Esophagus squamous epithelium (tissue), 5 donors: ENCODE data around the gene N4BP2L2. TPM values are rescaled to one million over a fixed set of nuclear protein-coding genes. Genes with fewer than 3 reads are reported as not detected.

ENCODE experiments used
- DNase-seq: peaks from one replicate; lab custom pipeline; 2025; lab: John Stamatoyannopoulos, UW
- H3K27ac ChIP-seq, 4 donors: fragments of 200-600 bp; sonication (generic); one replicate each; pipeline ENCODE4 v1.5.1; 2016 to 2019; ENCODE audit warnings: mild to moderate bottlenecking in 1 of 4
- H3K27me3 ChIP-seq, 4 donors: fragments of 200-600 bp; sonication (generic); 1 replicate in 3 of 4; 2 replicates in 1 of 4; pipeline versions ENCODE4 v1.5.1 to v1.6.0; 2017 to 2021; ENCODE audit warnings: antibody characterized with exemption in 1 of 4
- H3K36me3 ChIP-seq, 3 donors: fragments of 200-600 bp; sonication (generic); one replicate each; pipeline ENCODE4 v1.5.1; 2016 to 2019
- H3K4me1 ChIP-seq, 3 donors: fragments of 200-600 bp; sonication (generic); one replicate each; pipeline ENCODE4 v1.5.1; 2017 to 2019
- H3K4me3 ChIP-seq, 4 donors: fragments of 200-600 bp; sonication (generic); 1 replicate in 3 of 4; 2 replicates in 1 of 4; pipeline ENCODE4 v1.5.1; 2016 to 2019; ENCODE audit warnings: mild to moderate bottlenecking in 2 of 4, moderate library complexity in 1 of 4
- H3K9me3 ChIP-seq, 3 donors: fragments of 200-600 bp; sonication (generic); one replicate each; pipeline ENCODE4 v1.5.1; 2016 to 2019
- POLR2A ChIP-seq, 4 donors: fragments of 450-650 bp; IDR thresholded peaks; one replicate each; pipeline ENCODE4 v1.6.1; 2017; ENCODE audit warnings: antibody characterized with exemption in 4 of 4, mild to moderate bottlenecking in 4 of 4, moderate library complexity in 3 of 4
- WGBS, 2 donors: methylation state at CpG; one replicate each; pipeline ENCODE4 v1.1.5; 2018; 5-methylcytosine and 5-hydroxymethylcytosine counted together
- intact Hi-C: fragments of 100-400 bp; cut with DNase I; formaldehyde crosslinking; loops from one replicate; pipeline ENCODE4 v1.15.0; 2022
- total RNA-seq, 4 donors: library from RNA; depleted of rRNA; stranded (reverse); fragments of >200 nt; gene quantifications; one replicate each; pipeline ENCODE4 v1.1.0, GENCODE V29; 2016
- TF ChIP-seq, protein P1 (sequence below), 6 experiments: fragments of 450-650 bp in 4 of 6; fragments of 200-600 bp in 2 of 6; sonication (generic) in 2 of 6; IDR thresholded peaks; one replicate each; pipeline ENCODE4 v1.5.1; 2016 to 2019; ENCODE audit warnings: antibody characterized with exemption in 6 of 6, mild to moderate bottlenecking in 4 of 6, moderate library complexity in 4 of 6
- donor health status: DM: yes; HTN: yes; CAD: no.

The N4BP2L2 gene
- total RNA-seq, 4 donors from 2014 or later, result 32.8 to 136 (median 50.3) TPM

DNA sequence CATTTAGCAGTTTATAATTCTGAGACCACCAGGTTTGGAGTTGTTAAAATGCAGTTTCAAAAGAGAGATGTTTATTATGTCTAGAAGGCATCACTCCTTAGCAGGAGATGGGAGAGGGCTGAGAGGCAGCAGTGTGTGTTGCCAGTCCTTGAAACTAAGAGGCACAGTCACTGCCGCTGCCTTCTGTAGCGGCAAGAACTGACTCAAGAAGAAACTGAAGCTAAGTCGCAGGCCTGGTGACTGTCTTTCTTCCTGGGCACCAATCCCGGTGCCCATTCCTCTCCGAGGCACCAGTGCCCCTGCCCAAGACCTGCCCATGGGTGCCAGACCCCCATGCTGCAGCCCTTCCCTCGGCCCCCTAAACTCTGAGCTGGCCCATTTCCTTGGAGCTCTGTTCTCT is 130.7 kb downstream of the N4BP2L2 start:
- peaks cover 0 to 43% (median 0%) of the 10 kb centered on the region in 3 donors for H3K36me3 ChIP-seq
- H3K9me3 ChIP-seq, result no peaks in the 10 kb centered on the region
- no peak for TF ChIP-seq POLR2A (IDR thresholded peaks at IDR 0.05)
- TF ChIP-seq, protein P1, sequence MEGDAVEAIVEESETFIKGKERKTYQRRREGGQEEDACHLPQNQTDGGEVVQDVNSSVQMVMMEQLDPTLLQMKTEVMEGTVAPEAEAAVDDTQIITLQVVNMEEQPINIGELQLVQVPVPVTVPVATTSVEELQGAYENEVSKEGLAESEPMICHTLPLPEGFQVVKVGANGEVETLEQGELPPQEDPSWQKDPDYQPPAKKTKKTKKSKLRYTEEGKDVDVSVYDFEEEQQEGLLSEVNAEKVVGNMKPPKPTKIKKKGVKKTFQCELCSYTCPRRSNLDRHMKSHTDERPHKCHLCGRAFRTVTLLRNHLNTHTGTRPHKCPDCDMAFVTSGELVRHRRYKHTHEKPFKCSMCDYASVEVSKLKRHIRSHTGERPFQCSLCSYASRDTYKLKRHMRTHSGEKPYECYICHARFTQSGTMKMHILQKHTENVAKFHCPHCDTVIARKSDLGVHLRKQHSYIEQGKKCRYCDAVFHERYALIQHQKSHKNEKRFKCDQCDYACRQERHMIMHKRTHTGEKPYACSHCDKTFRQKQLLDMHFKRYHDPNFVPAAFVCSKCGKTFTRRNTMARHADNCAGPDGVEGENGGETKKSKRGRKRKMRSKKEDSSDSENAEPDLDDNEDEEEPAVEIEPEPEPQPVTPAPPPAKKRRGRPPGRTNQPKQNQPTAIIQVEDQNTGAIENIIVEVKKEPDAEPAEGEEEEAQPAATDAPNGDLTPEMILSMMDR (IDR thresholded peaks at IDR 0.05), result no peak
- intact Hi-C loops, result no loop called here
- 88 to 93% methylated on average over 6 of the region's 6 CpGs for WGBS, 2 donors
- H3K4me1 ChIP-seq, result peaks cover 0 to 25% (median 7%) of the 10 kb centered on the region in 3 donors
- no peak for DNase-seq
- no peaks in the 10 kb centered on the region for H3K27me3 ChIP-seq
- H3K27ac ChIP-seq, result no peak overlapping the region
- H3K4me3 ChIP-seq, result no peak overlapping the region

DNA sequence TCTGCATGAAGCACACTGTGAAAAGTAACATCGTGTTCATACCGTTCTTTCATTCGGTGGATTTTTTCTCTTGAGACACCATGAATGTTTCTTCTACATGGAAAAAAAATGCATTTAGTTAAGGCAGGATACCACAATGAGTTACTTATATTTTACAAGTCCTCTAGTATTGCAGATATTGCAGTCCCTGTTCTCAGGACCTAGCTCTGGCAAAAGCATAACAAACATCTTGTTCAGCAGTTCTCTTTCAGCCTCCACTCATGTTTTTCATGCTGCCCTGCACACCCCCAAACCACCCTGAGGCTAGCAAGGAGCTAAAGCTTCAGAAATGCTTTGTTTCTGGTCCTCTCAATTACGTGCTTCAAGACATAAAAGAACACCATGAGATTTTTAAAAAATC is 135.5 kb downstream of the N4BP2L2 start:
- WGBS, 2 donors, result 90 to 92% methylated on average over 4 of the region's 4 CpGs
- H3K9me3 ChIP-seq, result no peaks in the 10 kb centered on the region
- H3K27ac ChIP-seq, result no peak overlapping the region
- no peak for DNase-seq
- H3K27me3 ChIP-seq, result no peaks in the 10 kb centered on the region
- TF ChIP-seq, protein P1 (IDR thresholded peaks at IDR 0.05), result no peak
- TF ChIP-seq POLR2A (IDR thresholded peaks at IDR 0.05), result no peak
- peaks cover 0 to 2% (median 0%) of the 10 kb centered on the region in 3 donors for H3K4me1 ChIP-seq
- peaks cover 0 to 65% (median 0%) of the 10 kb centered on the region in 3 donors for H3K36me3 ChIP-seq
- intact Hi-C loops, result no loop called here
- H3K4me3 ChIP-seq, result no peak overlapping the region

DNA sequence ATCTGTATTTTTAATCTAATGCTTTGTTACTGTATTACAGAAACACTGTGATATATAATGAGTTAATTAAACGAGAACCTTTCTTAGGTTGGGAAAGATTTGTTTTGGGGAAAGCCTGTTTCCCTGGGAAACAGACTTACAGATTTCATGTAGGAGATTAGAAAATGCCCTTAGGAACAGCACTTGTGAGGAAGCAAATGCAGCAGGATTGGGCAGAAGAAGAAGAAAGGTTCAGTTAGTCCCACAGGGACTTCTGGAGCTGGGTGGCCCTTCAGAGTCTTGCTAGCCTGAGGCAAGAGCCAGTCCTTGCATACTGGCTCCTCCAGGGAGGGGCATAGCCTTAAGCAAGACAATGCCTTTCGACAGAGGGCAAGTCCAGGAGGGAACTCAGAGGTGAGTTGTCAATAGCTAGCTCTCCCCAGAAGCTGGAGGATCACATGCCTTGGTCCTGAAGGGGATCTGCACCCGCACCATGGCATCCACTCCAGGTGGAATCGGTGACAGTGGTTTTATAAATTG is 147.4 kb downstream of the N4BP2L2 start:
- intact Hi-C loops, result no loop called here
- no peaks in the 10 kb centered on the region for H3K9me3 ChIP-seq
- H3K27me3 ChIP-seq, result no peaks in the 10 kb centered on the region
- no peak for DNase-seq
- H3K27ac ChIP-seq, result no peak overlapping the region
- peaks cover 0 to 17% (median 3%) of the 10 kb centered on the region in 3 donors for H3K4me1 ChIP-seq
- TF ChIP-seq, protein P1 (IDR thresholded peaks at IDR 0.05), result no peak
- no peak for TF ChIP-seq POLR2A (IDR thresholded peaks at IDR 0.05)
- no peaks in the 10 kb centered on the region for H3K36me3 ChIP-seq
- no peak overlapping the region for H3K4me3 ChIP-seq
- WGBS, 2 donors, result 35 to 47% methylated on average over 4 of the region's 4 CpGs

DNA sequence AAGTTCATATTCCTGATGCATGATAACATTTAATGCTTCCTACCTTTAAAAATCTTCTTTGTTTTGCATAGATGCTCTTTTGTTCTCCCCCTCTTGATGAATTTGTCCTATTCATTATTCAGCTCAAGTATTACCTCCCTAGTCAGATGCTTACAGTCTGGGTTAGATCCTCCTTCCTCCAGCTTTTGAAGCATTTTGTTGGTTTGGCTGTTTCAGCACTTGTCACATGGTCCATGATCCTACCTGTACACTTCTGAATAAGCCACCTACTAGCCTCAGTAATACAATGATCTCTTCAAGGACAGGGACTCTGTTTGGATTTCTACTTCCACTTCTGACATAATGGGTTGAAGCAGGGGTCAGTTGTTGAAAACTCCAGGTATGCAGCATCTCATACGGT is 148.1 kb downstream of the N4BP2L2 start:
- no peak overlapping the region for H3K27ac ChIP-seq
- no peak overlapping the region for H3K4me3 ChIP-seq
- no peaks in the 10 kb centered on the region for H3K36me3 ChIP-seq
- H3K9me3 ChIP-seq, result no peaks in the 10 kb centered on the region
- intact Hi-C loops, result no loop called here
- no peak for TF ChIP-seq POLR2A (IDR thresholded peaks at IDR 0.05)
- TF ChIP-seq, protein P1 (IDR thresholded peaks at IDR 0.05), result no peak
- 43 to 57% methylated on average over 1 of the region's 1 CpG for WGBS, 2 donors
- DNase-seq, result no peak
- no peaks in the 10 kb centered on the region for H3K27me3 ChIP-seq
- peaks cover 0 to 17% (median 3%) of the 10 kb centered on the region in 3 donors for H3K4me1 ChIP-seq

DNA sequence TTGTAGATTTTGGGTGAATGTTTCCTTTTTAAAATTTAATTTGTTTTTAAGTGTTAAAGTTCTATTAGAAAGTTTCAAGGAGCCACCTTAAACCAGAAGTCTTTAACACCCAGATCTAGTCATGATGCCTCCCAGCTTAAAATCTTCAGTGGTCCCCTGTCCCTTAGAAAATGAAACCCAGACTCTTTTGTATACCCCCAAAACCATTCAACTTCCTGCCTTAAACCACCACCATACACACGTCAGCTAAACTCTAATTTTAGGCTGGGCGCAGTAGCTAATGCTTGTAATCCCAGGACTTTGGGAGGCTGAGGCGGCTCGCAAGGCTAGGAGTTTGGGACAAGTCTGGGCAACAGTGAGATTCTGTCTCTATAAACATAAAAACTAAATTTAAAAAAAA is 148.5 kb downstream of the N4BP2L2 start:
- no peak overlapping the region for H3K4me3 ChIP-seq
- no peak overlapping the region for H3K27ac ChIP-seq
- TF ChIP-seq POLR2A (IDR thresholded peaks at IDR 0.05), result no peak
- TF ChIP-seq, protein P1 (IDR thresholded peaks at IDR 0.05), result no peak
- no peaks in the 10 kb centered on the region for H3K9me3 ChIP-seq
- no peaks in the 10 kb centered on the region for H3K36me3 ChIP-seq
- intact Hi-C loops, result no loop called here
- 27 to 35% methylated on average over 4 of the region's 4 CpGs for WGBS, 2 donors
- peaks cover 0 to 17% (median 3%) of the 10 kb centered on the region in 3 donors for H3K4me1 ChIP-seq
- no peaks in the 10 kb centered on the region for H3K27me3 ChIP-seq
- no peak for DNase-seq
